Spleen (tissue), 11 donors: ENCODE results near the gene SLC25A45. TPM values are rescaled to one million over a fixed set of nuclear protein-coding genes. Genes with fewer than 3 reads are reported as not detected.

Source experiments
- DNase-seq: peaks from one replicate; pipeline ENCODE4 v3.0.0-alpha.2; 2020
- H3K27ac ChIP-seq, 8 donors: fragments of 200-600 bp; sonication (generic) in 7 of 8; 1 replicate in 4 of 8; 2 replicates in 4 of 8; pipeline versions ENCODE4 v1.5.0 to v1.8.0; 2016 to 2021; ENCODE audit warnings: inconsistent platforms in 4 of 8, mild to moderate bottlenecking in 4 of 8, moderate library complexity in 1 of 8
- H3K27me3 ChIP-seq, 7 donors: fragments of 200-600 bp; sonication (generic) in 6 of 7; replicated peaks in 1 of 7; 1 replicate in 4 of 7; 2 replicates in 3 of 7; pipeline versions ENCODE4 v1.5.0 to v1.8.0; 2016 to 2021; ENCODE audit warnings: inconsistent platforms in 3 of 7, mild to moderate bottlenecking in 1 of 7
- H3K36me3 ChIP-seq, 6 donors: fragments of 200-600 bp; sonication (generic) in 5 of 6; 1 replicate in 4 of 6; 2 replicates in 2 of 6; pipeline versions ENCODE4 v1.5.0 to v1.8.0; 2016 to 2021; ENCODE audit warnings: inconsistent platforms in 2 of 6
- H3K4me1 ChIP-seq, 6 donors: fragments of 200-600 bp; sonication (generic) in 5 of 6; 1 replicate in 3 of 6; 2 replicates in 3 of 6; pipeline versions ENCODE4 v1.5.0 to v1.8.0; 2016 to 2021; ENCODE audit warnings: inconsistent platforms in 3 of 6
- H3K4me3 ChIP-seq, 8 donors: fragments of 200-600 bp; sonication (generic) in 7 of 8; 1 replicate in 4 of 8; 2 replicates in 4 of 8; pipeline versions ENCODE4 v1.5.0 to v1.8.0; 2016 to 2021; ENCODE audit warnings: inconsistent platforms in 4 of 8, mild to moderate bottlenecking in 4 of 8, moderate library complexity in 2 of 8
- H3K9me3 ChIP-seq, 8 donors: fragments of 200-600 bp; sonication (generic) in 7 of 8; 1 replicate in 4 of 8; 2 replicates in 4 of 8; pipeline versions ENCODE4 v1.5.0 to v1.8.0; 2016 to 2021; ENCODE audit warnings: inconsistent platforms in 4 of 8
- CTCF ChIP-seq, 11 experiments: fragments of 200-600 bp in 7 of 11; fragments of 450-650 bp in 4 of 11; sonication (generic) in 4 of 11; IDR thresholded peaks in 8 of 11; conservative IDR thresholded peaks in 3 of 11; 1 replicate in 7 of 11; 2 replicates in 4 of 11; pipeline versions ENCODE4 v1.4.0 to v1.8.0; 2016 to 2021; ENCODE audit warnings: antibody characterized with exemption in 11 of 11, inconsistent platforms in 4 of 11, mild to moderate bottlenecking in 1 of 11
- POLR2A ChIP-seq, 3 donors: fragments of 450-650 bp; IDR thresholded peaks; one replicate each; pipeline ENCODE4 v1.5.1; 2017; ENCODE audit warnings: antibody characterized with exemption in 3 of 3, mild to moderate bottlenecking in 1 of 3
- POLR2AphosphoS5 ChIP-seq, 3 donors: sonication (generic); formaldehyde crosslinking; IDR thresholded peaks; one replicate each; pipeline ENCODE4 v1.5.1; 2017; ENCODE audit warnings: antibody characterized with exemption in 3 of 3
- WGBS, 5 donors: extraction: QIAGEN DNeasy Blood & Tissue Kit in 3 of 5; methylation state at CpG; one replicate each; pipeline versions ENCODE4 v1.1.5 to v1.1.7; 2013 to 2018; 5-methylcytosine and 5-hydroxymethylcytosine counted together
- intact Hi-C: fragments of 100-400 bp; cut with DNase I; formaldehyde crosslinking; loops from one replicate; pipeline ENCODE4 v1.15.0; 2023; ENCODE audit warnings: low total_unique reads
- polyA plus RNA-seq, 3 donors: library from polyadenylated mRNA; stranded (reverse); fragments of 200-250 nt; gene quantifications; one replicate each; pipeline ENCODE4 v1.2.1, GENCODE V29; 2013
- total RNA-seq, 7 donors: library from RNA; depleted of rRNA in 3 of 7; stranded (reverse); fragments of >200 nt in 3 of 7; fragmentation: NEBNext Ultra II Directional in 4 of 7; extraction: Animal tissue kit (Norgen Biotek cat#: 25700) in 4 of 7; gene quantifications; one replicate each; pipeline versions ENCODE4 v1.1.0 to v1.2.1, GENCODE V29; 2016 to 2021
- donor health status: healthy with polysubstance abuse.
- donor health status: DM: no; HTN: no; CAD: no; lungs with moderate emphysema.
- donor health status: DM: no; HTN: no; CAD: no.
- donor health status: Bipolar disorder and iron deficiency.
- donor health status: healthy.
- donor health status: DM: no; HTN: no; CAD: no.
- donor health status: DM: yes; HTN: yes; CAD: no.

The SLC25A45 gene
- total and polyA plus RNA-seq, 10 donors, result 11.6 to 33.4 (median 24.9) TPM

- DNase-seq, result no peak
- Histone ChIP-seq H3K4me1 (peaks cover 37 to 70% (median 64%) of the 10 kb centered on the region in 6 donors), H3K9me3 (no peaks in the 10 kb centered on the region), H3K27ac (peak overlapping the region; percentile 92 to 100 (median 98)), H3K36me3 (peaks cover 0 to 20% (median 0%) of the 10 kb centered on the region in 6 donors), H3K4me3 (peak overlapping the region; percentile 16 to 96 (median 82)), H3K27me3 (no peaks in the 10 kb centered on the region)
- intact Hi-C loops, result no loop called here
- TF ChIP-seq POLR2A (IDR thresholded peaks at IDR 0.05) (no peak), POLR2AphosphoS5 (IDR thresholded peaks at IDR 0.05) (no peak), CTCF (IDR thresholded peaks at IDR 0.05 in 8 of 11, conservative IDR thresholded peaks at IDR 0.05 in 3 of 11) (no peak)
- 43 to 67% (median 57%) methylated on average over 2 of the region's 2 CpGs for WGBS, 5 donors
Observed at GRCh38 chr11:65420506-65420905, 38.1 kb upstream of the SLC25A45 start.

GRCh38 chr11:65419772-65420481 lies 37.5 kb upstream of the SLC25A45 start:
- intact Hi-C loops, result no loop called here
- 0 to 2% (median 1%) methylated on average over 6 of the region's 6 CpGs for WGBS, 5 donors
- peaks cover 0 to 14% (median 0%) of the 10 kb centered on the region in 6 donors for H3K36me3 ChIP-seq
- H3K27ac ChIP-seq, result peak overlapping the region; percentile 92 to 100 (median 98)
- H3K9me3 ChIP-seq, result no peaks in the 10 kb centered on the region
- no peaks in the 10 kb centered on the region for H3K27me3 ChIP-seq
- peak in 1 of 11 experiments; percentile 10 for TF ChIP-seq CTCF (IDR thresholded peaks at IDR 0.05 in 8 of 11, conservative IDR thresholded peaks at IDR 0.05 in 3 of 11)
- peak; percentile 74 to 96 (median 93) for TF ChIP-seq POLR2AphosphoS5 (IDR thresholded peaks at IDR 0.05)
- peak in 2 of 3 donors; percentile 19 to 77 for TF ChIP-seq POLR2A (IDR thresholded peaks at IDR 0.05)
- peak; percentile 94 for DNase-seq
- peaks cover 37 to 71% (median 68%) of the 10 kb centered on the region in 6 donors for H3K4me1 ChIP-seq
- H3K4me3 ChIP-seq, result peak overlapping the region; percentile 8 to 96 (median 66)

GRCh38 chr11:65419460-65419771 lies 37.0 kb upstream of the SLC25A45 start:
- Histone ChIP-seq H3K27me3 (no peaks in the 10 kb centered on the region), H3K4me1 (peaks cover 37 to 74% (median 68%) of the 10 kb centered on the region in 6 donors), H3K4me3 (peak overlapping the region; percentile 8 to 96 (median 66)), H3K36me3 (peaks cover 0 to 13% (median 0%) of the 10 kb centered on the region in 6 donors), H3K9me3 (no peaks in the 10 kb centered on the region), H3K27ac (peak overlapping the region; percentile 92 to 100 (median 98))
- intact Hi-C loops, result no loop called here
- peak; percentile 85 for DNase-seq
- TF ChIP-seq CTCF (IDR thresholded peaks at IDR 0.05 in 8 of 11, conservative IDR thresholded peaks at IDR 0.05 in 3 of 11) (no peak), POLR2A (IDR thresholded peaks at IDR 0.05) (no peak), POLR2AphosphoS5 (IDR thresholded peaks at IDR 0.05) (no peak)
- 18 to 25% (median 23%) methylated on average over 6 to 7 of the region's 7 CpGs for WGBS, 5 donors

GRCh38 chr11:65418681-65419459 lies 36.4 kb upstream of the SLC25A45 start:
- H3K27ac ChIP-seq, result peak overlapping the region; percentile 92 to 100 (median 98)
- whole genome bisulfite sequencing, 5 donors, result 0 to 1% (median 1%) methylated on average over 13 to 15 of the region's 15 CpGs
- intact Hi-C loops, result no loop called here
- H3K36me3 ChIP-seq, result peaks cover 0 to 13% (median 2%) of the 10 kb centered on the region in 6 donors
- no peaks in the 10 kb centered on the region for H3K27me3 ChIP-seq
- H3K9me3 ChIP-seq, result no peaks in the 10 kb centered on the region
- H3K4me3 ChIP-seq, result peak overlapping the region; percentile 8 to 96 (median 66)
- H3K4me1 ChIP-seq, result peaks cover 37 to 74% (median 68%) of the 10 kb centered on the region in 6 donors
- DNase-seq, result peak; percentile 99
- TF ChIP-seq POLR2AphosphoS5 (IDR thresholded peaks at IDR 0.05) (peak; percentile 97 to 98 (median 97)), CTCF (IDR thresholded peaks at IDR 0.05 in 8 of 11, conservative IDR thresholded peaks at IDR 0.05 in 3 of 11) (peak in 3 of 11 experiments; percentile 2 to 22 (median 14)), POLR2A (IDR thresholded peaks at IDR 0.05) (peak in 2 of 3 donors; percentile 60 to 84)
